Measurements from ENCODE around the gene FOXK1.

Gene FOXK1

GRCh38 chr7:4700577-4701235 is 18.6 kb downstream of the FOXK1 start:
- DNase-seq: peak in 1 of 2 experiments; percentile 11

GRCh38 chr7:4702961-4703512 is 20.9 kb downstream of the FOXK1 start:
- DNase-seq: no peak

- no peak for DNase-seq
These were observed 21.4 kb downstream of the FOXK1 start for GRCh38 chr7:4703532-4703931.

- DNase-seq: no peak
These were observed 24.5 kb downstream of the FOXK1 start for GRCh38 chr7:4706384-4707216.

- no peak for DNase-seq
These were observed 25.2 kb downstream of the FOXK1 start for GRCh38 chr7:4707217-4707741.

- DNase-seq: no peak
These were observed 25.9 kb downstream of the FOXK1 start for GRCh38 chr7:4707980-4708411.

GRCh38 chr7:4709187-4709586 is 27.1 kb downstream of the FOXK1 start:
- no peak for DNase-seq

GRCh38 chr7:4711093-4711492 is 29.0 kb downstream of the FOXK1 start:
- no peak for DNase-seq

- DNase-seq: no peak
These were observed 29.5 kb downstream of the FOXK1 start for GRCh38 chr7:4711634-4712033.

- DNase-seq: no peak
These were observed 30.4 kb downstream of the FOXK1 start for GRCh38 chr7:4712281-4713182.

GRCh38 chr7:4713183-4713784 is 31.2 kb downstream of the FOXK1 start:
- no peak for DNase-seq

GRCh38 chr7:4714161-4714700 is 32.1 kb downstream of the FOXK1 start:
- no peak for DNase-seq

GRCh38 chr7:4714767-4715409 is 32.8 kb downstream of the FOXK1 start:
- no peak for DNase-seq

GRCh38 chr7:4715410-4715776 is 33.3 kb downstream of the FOXK1 start:
- no peak for DNase-seq

- no peak for DNase-seq
These were observed 35.1 kb downstream of the FOXK1 start for GRCh38 chr7:4716946-4717795.

- no peak for DNase-seq
These were observed 36.0 kb downstream of the FOXK1 start for GRCh38 chr7:4718075-4718474.

- DNase-seq: no peak
These were observed 38.1 kb downstream of the FOXK1 start for GRCh38 chr7:4720225-4720624.

GRCh38 chr7:4722308-4722707 is 40.2 kb downstream of the FOXK1 start:
- DNase-seq: no peak

GRCh38 chr7:4722960-4723630 is 41.0 kb downstream of the FOXK1 start:
- no peak for DNase-seq

GRCh38 chr7:4724648-4725013 is 42.5 kb downstream of the FOXK1 start:
- no peak for DNase-seq

Data from activated CD4-positive, alpha-beta T cell treated with anti-CD3 and anti-CD28 coated beads, Interleukin-2, amount 50 U/mL, for 48 hours (primary cell).